ENCODE results near the gene USP10.

GRCh38 chr16:84763164-84763563 is 63.4 kb downstream of the USP10 start:
- TF ChIP-seq CTCF (IDR thresholded peaks at IDR 0.05) (no peak), POLR2AphosphoS5 (IDR thresholded peaks at IDR 0.05) (no peak), POLR2A (IDR thresholded peaks at IDR 0.05) (no peak)

All from transverse colon (tissue), 4 donors.